Nephron (organoid): ENCODE data around the gene ADM5.
A peak's percentile ranks its signal among the peaks of the same experiment; 100 is the strongest.
"Not testable (repeated sequence)": the region's sequence is repeated elsewhere in the genome, so short reads cannot be mapped to it uniquely, and the experiment has no call there.

Experiments
- H3K27ac Mint-ChIP-seq, 3 experiments: 2 replicates each; pipeline ENCODE4 v1.8.0; 2020; ENCODE audit warnings: mixed read lengths in 3 of 3, mild to moderate bottlenecking in 2 of 3, moderate library complexity in 1 of 3
- H3K27me3 Mint-ChIP-seq: 2 replicates; pipeline ENCODE4 v1.8.0; 2021; ENCODE audit warnings: low read depth, mild to moderate bottlenecking, moderate library complexity, mixed read lengths
- H3K36me3 Mint-ChIP-seq: 2 replicates; pipeline ENCODE4 v1.8.0; 2020; ENCODE audit warnings: low read depth, mixed read lengths
- H3K4me1 Mint-ChIP-seq: 2 replicates; pipeline ENCODE4 v1.8.0; 2020; ENCODE audit warnings: mixed read lengths
- H3K4me3 Mint-ChIP-seq, 3 experiments: 2 replicates each; pipeline ENCODE4 v1.8.0; 2020; ENCODE audit warnings: mild to moderate bottlenecking in 3 of 3, mixed read lengths in 3 of 3, moderate library complexity in 2 of 3
- H3K9me3 Mint-ChIP-seq: 2 replicates; pipeline ENCODE4 v1.8.0; 2020; ENCODE audit warnings: mixed read lengths
- TF ChIP-seq, protein P1 (sequence below), 3 experiments: fragments of 200-600 bp; sonication (generic); IDR thresholded peaks; one replicate each; pipeline ENCODE4 v1.5.0; 2021; ENCODE audit warnings: antibody characterized with exemption in 3 of 3; ENCODE audit not compliant: unreplicated experiment in 3 of 3

ADM5 gene

DNA sequence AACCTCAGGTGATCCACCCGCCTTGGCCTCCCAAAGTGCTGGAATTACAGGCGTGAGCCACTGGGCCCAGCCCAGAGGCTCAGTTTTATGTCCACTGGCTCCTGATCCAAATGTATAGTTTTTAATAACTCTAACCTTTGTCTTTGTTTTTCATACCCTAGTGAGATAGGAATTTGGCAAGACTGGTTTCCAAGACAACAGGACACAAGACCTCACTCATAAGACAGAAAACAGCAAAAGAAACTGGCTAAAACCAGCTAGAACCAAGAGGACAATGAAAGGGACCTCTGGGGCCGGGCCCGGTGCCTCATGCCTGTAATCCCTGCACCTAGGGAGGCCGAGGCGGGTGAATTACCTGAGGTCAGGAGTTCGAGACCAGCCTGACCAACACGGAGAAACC is 29.1 kb downstream of the ADM5 start:
- peak overlapping the region in 2 of 3 experiments; percentile 79 to 93 for H3K27ac Mint-ChIP-seq
- H3K9me3 Mint-ChIP-seq = no peaks in the 10 kb centered on the region
- peaks cover 4% of the 10 kb centered on the region for H3K36me3 Mint-ChIP-seq
- TF ChIP-seq, protein P1, sequence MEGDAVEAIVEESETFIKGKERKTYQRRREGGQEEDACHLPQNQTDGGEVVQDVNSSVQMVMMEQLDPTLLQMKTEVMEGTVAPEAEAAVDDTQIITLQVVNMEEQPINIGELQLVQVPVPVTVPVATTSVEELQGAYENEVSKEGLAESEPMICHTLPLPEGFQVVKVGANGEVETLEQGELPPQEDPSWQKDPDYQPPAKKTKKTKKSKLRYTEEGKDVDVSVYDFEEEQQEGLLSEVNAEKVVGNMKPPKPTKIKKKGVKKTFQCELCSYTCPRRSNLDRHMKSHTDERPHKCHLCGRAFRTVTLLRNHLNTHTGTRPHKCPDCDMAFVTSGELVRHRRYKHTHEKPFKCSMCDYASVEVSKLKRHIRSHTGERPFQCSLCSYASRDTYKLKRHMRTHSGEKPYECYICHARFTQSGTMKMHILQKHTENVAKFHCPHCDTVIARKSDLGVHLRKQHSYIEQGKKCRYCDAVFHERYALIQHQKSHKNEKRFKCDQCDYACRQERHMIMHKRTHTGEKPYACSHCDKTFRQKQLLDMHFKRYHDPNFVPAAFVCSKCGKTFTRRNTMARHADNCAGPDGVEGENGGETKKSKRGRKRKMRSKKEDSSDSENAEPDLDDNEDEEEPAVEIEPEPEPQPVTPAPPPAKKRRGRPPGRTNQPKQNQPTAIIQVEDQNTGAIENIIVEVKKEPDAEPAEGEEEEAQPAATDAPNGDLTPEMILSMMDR (IDR thresholded peaks at IDR 0.05; ENCODE audit: unreplicated experiment in 3 of 3) = no peak
- peak overlapping the region in 2 of 3 experiments; percentile 41 to 53 for H3K4me3 Mint-ChIP-seq
- H3K4me1 Mint-ChIP-seq = peaks cover 20% of the 10 kb centered on the region
- no peaks in the 10 kb centered on the region for H3K27me3 Mint-ChIP-seq

DNA sequence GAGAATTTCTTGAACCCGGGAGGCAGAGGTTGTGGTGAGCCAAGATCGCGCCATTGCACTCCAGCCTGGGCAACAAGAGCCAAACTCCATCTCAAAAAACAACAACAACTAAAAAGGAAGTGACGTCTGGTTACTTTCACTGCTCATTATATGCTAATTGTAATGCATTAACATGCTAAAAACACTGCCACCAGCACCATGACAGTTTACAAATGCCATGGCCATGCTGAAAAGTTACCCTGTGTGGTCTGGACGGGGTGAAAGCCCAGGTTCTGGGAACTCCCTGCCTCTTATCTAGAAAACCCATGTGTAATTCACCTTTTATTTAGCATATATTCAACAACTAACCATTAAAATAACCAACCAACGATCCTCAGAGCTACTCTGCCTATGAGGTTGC is 29.6 kb downstream of the ADM5 start:
- Mint-ChIP-seq H3K4me3 (peak overlapping the region; percentile 27 to 63 (median 56)), H3K4me1 (peaks cover 16% of the 10 kb centered on the region), H3K9me3 (no peaks in the 10 kb centered on the region), H3K27ac (peak overlapping the region in 2 of 3 experiments; percentile 79 to 93), H3K27me3 (no peaks in the 10 kb centered on the region), H3K36me3 (peaks cover 4% of the 10 kb centered on the region)
- TF ChIP-seq, protein P1 (IDR thresholded peaks at IDR 0.05; ENCODE audit: unreplicated experiment in 3 of 3) = no peak

DNA sequence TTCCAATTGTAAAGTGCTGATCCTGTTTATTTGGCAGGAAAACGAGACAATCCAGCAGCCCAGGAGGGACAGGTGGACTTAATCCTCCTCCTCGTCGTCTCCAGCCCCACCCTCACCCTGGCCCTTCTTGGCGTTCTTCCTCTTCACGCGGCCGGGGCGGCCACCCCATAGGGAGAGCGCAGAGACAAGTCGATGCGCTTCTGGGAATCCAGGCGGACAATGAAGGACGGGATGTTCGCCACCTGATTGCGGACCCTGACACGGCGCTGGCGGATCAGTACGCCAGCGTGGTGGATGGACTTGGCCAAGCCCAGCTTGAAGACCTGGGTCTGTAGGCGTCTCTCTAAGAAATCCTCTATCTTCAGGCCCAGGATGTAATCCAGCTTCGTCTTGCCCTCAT is 30.0 kb downstream of the ADM5 start:
- not testable (repeated sequence) for H3K27me3 Mint-ChIP-seq, H3K9me3 Mint-ChIP-seq, H3K36me3 Mint-ChIP-seq
- Mint-ChIP-seq H3K4me3 (peak overlapping the region in 1 of 3 experiments; percentile 63), H3K4me1 (peaks cover 16% of the 10 kb centered on the region), H3K27ac (peak overlapping the region in 2 of 3 experiments; percentile 79 to 93)

DNA sequence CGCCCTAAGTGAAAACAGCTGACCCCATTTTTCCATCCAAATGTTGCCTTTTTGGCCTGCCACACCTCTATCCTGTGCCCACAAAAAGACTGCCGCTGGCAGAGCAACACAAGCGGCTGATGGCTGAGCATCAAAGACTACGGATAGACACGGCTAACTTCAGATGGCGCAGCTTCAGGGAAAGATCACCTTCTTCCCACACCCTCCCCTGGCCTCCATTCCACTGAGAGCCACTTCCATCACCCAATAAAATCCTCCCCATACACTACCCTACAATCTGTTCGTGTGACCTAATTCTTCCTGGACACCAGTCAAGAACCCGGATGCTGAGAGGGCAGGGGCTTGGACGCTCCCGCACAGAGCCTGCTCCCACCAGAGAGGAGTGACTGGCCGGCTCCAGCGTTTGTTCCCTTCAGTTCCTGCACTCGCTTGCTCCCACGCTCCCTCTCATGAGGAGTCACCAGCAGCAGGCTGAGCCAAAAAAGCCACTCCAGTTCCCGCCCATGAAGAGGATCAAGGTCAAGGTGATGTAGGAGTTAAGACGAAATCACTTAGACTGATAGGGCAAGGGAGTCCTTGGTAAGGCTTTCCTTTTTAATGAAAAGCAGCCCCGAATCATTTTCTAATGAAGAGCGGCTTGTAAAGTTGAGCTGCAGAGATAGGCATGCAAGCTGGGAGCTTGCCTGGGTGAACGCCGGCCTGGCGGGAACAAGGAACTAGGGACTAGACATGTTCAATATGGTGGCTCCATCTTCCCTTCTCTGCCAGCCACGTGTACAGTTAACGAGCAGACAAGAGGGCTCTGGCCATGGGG is 38.0 kb downstream of the ADM5 start:
- Mint-ChIP-seq H3K9me3 (peaks cover 2% of the 10 kb centered on the region), H3K4me1 (peaks cover 28% of the 10 kb centered on the region), H3K36me3 (no peaks in the 10 kb centered on the region), H3K4me3 (peak overlapping the region in 2 of 3 experiments; percentile 62 to 68), H3K27me3 (no peaks in the 10 kb centered on the region), H3K27ac (peak overlapping the region; percentile 91 to 100 (median 98))
- TF ChIP-seq, protein P1 (IDR thresholded peaks at IDR 0.05; ENCODE audit: unreplicated experiment in 3 of 3) = no peak

DNA sequence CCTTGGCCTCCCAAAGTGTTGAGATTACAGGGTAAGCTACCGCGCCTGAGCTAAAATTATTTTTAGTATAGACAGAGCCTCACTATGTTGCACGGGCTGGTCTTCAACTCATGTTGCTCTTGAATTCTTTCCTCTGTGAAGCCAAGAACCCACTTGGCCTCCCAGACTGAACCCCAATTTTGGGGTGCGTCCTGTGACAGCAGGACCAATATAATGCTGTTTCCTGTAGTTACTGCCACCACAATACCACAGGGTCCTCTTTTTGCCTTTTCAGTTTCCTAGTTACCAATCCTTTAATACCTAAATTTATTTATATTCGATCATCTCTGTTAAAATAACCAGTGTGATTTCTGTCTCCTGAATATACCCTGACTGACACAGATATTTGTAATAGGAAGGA is 40.8 kb downstream of the ADM5 start:
- no peaks in the 10 kb centered on the region for H3K36me3 Mint-ChIP-seq
- H3K27me3 Mint-ChIP-seq = no peaks in the 10 kb centered on the region
- peaks cover 28% of the 10 kb centered on the region for H3K4me1 Mint-ChIP-seq
- TF ChIP-seq, protein P1 (IDR thresholded peaks at IDR 0.05; ENCODE audit: unreplicated experiment in 3 of 3) = no peak
- H3K27ac Mint-ChIP-seq = peak overlapping the region in 2 of 3 experiments; percentile 74 to 76
- no peak overlapping the region for H3K4me3 Mint-ChIP-seq
- H3K9me3 Mint-ChIP-seq = peaks cover 2% of the 10 kb centered on the region

DNA sequence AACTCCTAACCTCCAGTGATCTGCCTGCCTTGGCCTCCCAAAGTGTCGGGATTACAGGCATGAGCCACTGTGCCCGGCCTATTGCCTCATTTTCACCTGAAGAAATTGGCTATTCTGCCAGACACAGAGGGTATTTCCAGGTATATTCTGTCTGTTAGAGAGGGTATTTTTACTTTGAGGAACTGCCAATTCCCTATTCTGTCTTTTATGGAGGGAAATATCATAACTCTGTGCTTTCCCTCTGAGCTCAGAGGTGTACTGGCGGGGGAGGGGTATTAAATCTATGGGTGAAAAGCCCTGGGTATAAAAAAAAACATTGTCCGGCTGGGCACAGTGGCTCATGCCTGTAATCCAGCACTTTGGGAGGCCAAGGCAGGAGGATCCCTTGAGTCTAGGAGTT is 48.9 kb downstream of the ADM5 start:
- no peaks in the 10 kb centered on the region for H3K36me3 Mint-ChIP-seq
- H3K27ac Mint-ChIP-seq = no peak overlapping the region
- no peaks in the 10 kb centered on the region for H3K27me3 Mint-ChIP-seq
- no peaks in the 10 kb centered on the region for H3K9me3 Mint-ChIP-seq
- H3K4me3 Mint-ChIP-seq = no peak overlapping the region
- H3K4me1 Mint-ChIP-seq = no peaks in the 10 kb centered on the region
- TF ChIP-seq, protein P1 (IDR thresholded peaks at IDR 0.05; ENCODE audit: unreplicated experiment in 3 of 3) = no peak
